Subcutaneous abdominal adipose tissue (tissue), 5 donors: Measurements from ENCODE around the gene KLHDC10.
A peak's percentile ranks its signal among the peaks of the same experiment; 100 is the strongest.

ENCODE experiments used
- H3K27ac ChIP-seq: one replicate; pipeline ENCODE4 v1.7.0; 2013; ENCODE audit warnings: low read depth, mild to moderate bottlenecking, inconsistent platforms, low read length, moderate library complexity
- H3K27me3 ChIP-seq, 5 donors: one replicate each; pipeline ENCODE4 v1.7.0; 2013; ENCODE audit warnings: low read length in 5 of 5, inconsistent platforms in 1 of 5; ENCODE audit not compliant: control insufficient read depth in 5 of 5, insufficient read depth in 4 of 5
- H3K36me3 ChIP-seq, 5 donors: one replicate each; pipeline ENCODE4 v1.7.0; 2013; ENCODE audit warnings: low read length in 5 of 5; ENCODE audit not compliant: control insufficient read depth in 5 of 5, insufficient read depth in 5 of 5
- H3K4me1 ChIP-seq, 5 donors: one replicate each; pipeline ENCODE4 v1.7.0; 2013; ENCODE audit warnings: low read length in 5 of 5, mild to moderate bottlenecking in 3 of 5, moderate library complexity in 1 of 5; ENCODE audit not compliant: control insufficient read depth in 5 of 5, insufficient read depth in 5 of 5
- H3K4me3 ChIP-seq, 5 donors: one replicate each; pipeline ENCODE4 v1.7.0; 2013; ENCODE audit warnings: low read length in 5 of 5, low read depth in 1 of 5
- H3K9ac ChIP-seq, 5 donors: one replicate each; pipeline ENCODE4 v1.7.0; 2013; ENCODE audit warnings: low read length in 5 of 5, mild to moderate bottlenecking in 4 of 5, moderate library complexity in 3 of 5
- H3K9me3 ChIP-seq, 5 donors: one replicate each; pipeline ENCODE4 v1.7.0; 2013; ENCODE audit warnings: low read length in 5 of 5; ENCODE audit not compliant: control insufficient read depth in 5 of 5
- donor health status: healthy.
- donor health status: healthy.
- donor health status: healthy.
- donor health status: healthy.
- donor health status: healthy.

KLHDC10 gene, protein sequence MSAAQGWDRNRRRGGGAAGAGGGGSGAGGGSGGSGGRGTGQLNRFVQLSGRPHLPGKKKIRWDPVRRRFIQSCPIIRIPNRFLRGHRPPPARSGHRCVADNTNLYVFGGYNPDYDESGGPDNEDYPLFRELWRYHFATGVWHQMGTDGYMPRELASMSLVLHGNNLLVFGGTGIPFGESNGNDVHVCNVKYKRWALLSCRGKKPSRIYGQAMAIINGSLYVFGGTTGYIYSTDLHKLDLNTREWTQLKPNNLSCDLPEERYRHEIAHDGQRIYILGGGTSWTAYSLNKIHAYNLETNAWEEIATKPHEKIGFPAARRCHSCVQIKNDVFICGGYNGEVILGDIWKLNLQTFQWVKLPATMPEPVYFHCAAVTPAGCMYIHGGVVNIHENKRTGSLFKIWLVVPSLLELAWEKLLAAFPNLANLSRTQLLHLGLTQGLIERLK

GRCh38 chr7:130069978-130070860 is at the start of gene KLHDC10:
KLHDC10 (plus strand) TSS chr7:130070534; CDS start chr7:130070644, 110 bp downstream.
- no peaks in the 10 kb centered on the region for H3K9me3 ChIP-seq
- H3K36me3 ChIP-seq, result peaks cover 0 to 7% (median 0%) of the 10 kb centered on the region in 5 donors
- peak within 1 kb of the TSS; percentile 89 for H3K27ac ChIP-seq
- H3K4me3 ChIP-seq, result peak within 1 kb of the TSS; percentile 86 to 96 (median 91)
- peak within 1 kb of the TSS; percentile 69 to 98 (median 80) for H3K9ac ChIP-seq
- peaks cover 0 to 54% (median 43%) of the 10 kb centered on the region in 5 donors for H3K4me1 ChIP-seq
- H3K27me3 ChIP-seq, result no peaks in the 10 kb centered on the region

GRCh38 chr7:130021105-130021834 is 49.1 kb upstream of the KLHDC10 start:
- Histone ChIP-seq H3K27ac (no peak overlapping the region), H3K36me3 (peaks cover 14 to 83% (median 70%) of the 10 kb centered on the region in 5 donors), H3K9me3 (no peaks in the 10 kb centered on the region), H3K4me3 (no peak overlapping the region), H3K27me3 (no peaks in the 10 kb centered on the region), H3K9ac (no peak overlapping the region), H3K4me1 (no peaks in the 10 kb centered on the region)

DNA sequence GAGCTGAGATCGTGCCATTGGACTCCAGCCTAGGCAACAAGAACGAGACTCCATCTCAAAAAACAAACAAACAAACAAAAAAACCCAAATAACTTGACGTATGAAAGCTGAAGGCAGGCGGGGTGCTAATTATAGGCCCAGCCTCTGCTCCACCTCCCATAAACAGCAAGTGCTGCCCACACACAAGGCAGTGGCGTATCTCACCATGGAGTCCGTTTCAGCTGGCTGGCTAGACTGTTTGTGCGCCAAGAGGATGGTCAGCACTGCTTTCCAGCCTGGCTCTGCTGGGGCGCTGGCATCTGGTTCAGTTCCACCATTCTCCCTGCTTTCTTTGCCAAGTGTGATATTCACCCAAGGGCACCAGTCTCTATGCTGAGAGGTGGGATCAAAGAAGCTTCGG is 48.2 kb upstream of the KLHDC10 start:
- Histone ChIP-seq H3K4me1 (no peaks in the 10 kb centered on the region), H3K27me3 (no peaks in the 10 kb centered on the region), H3K9me3 (no peaks in the 10 kb centered on the region), H3K27ac (no peak overlapping the region), H3K4me3 (no peak overlapping the region), H3K36me3 (peaks cover 15 to 86% (median 75%) of the 10 kb centered on the region in 5 donors), H3K9ac (no peak overlapping the region)

- H3K4me1 ChIP-seq, result no peaks in the 10 kb centered on the region
- H3K4me3 ChIP-seq, result no peak overlapping the region
- H3K27ac ChIP-seq, result no peak overlapping the region
- no peaks in the 10 kb centered on the region for H3K27me3 ChIP-seq
- H3K9me3 ChIP-seq, result no peaks in the 10 kb centered on the region
- H3K36me3 ChIP-seq, result peaks cover 15 to 90% (median 80%) of the 10 kb centered on the region in 5 donors
- no peak overlapping the region for H3K9ac ChIP-seq
These were observed 47.6 kb upstream of the KLHDC10 start for GRCh38 chr7:130022623-130023175.

GRCh38 chr7:130024390-130024789 is 45.9 kb upstream of the KLHDC10 start:
- Histone ChIP-seq H3K36me3 (peaks cover 15 to 85% (median 76%) of the 10 kb centered on the region in 5 donors), H3K9me3 (no peaks in the 10 kb centered on the region), H3K4me3 (no peak overlapping the region), H3K27me3 (no peaks in the 10 kb centered on the region), H3K27ac (no peak overlapping the region), H3K9ac (no peak overlapping the region), H3K4me1 (no peaks in the 10 kb centered on the region)

GRCh38 chr7:130032698-130033097 is 37.6 kb upstream of the KLHDC10 start:
- Histone ChIP-seq H3K36me3 (peaks cover 23 to 72% (median 48%) of the 10 kb centered on the region in 5 donors), H3K4me3 (no peak overlapping the region), H3K9me3 (no peaks in the 10 kb centered on the region), H3K9ac (no peak overlapping the region), H3K4me1 (no peaks in the 10 kb centered on the region), H3K27ac (no peak overlapping the region), H3K27me3 (no peaks in the 10 kb centered on the region)

DNA sequence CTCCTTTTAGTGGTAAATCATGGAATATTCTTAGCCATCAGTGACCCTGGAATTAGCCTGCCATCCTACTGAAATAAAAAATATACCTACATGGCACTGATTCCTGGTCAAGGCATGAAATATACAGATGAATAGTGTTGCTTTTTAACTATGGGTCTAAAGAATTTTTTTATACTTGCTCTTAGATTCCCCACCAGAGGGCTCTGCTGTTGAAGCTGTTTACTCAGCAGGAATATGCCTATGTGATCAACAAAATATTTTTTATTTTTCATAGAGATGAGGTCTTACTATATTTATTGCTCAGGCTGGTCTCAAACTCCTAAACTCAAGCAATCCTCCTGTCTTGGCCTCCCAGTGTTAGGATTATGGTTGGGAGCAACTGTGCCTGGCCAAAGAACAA is 32.6 kb upstream of the KLHDC10 start:
- H3K27ac ChIP-seq, result no peak overlapping the region

DNA sequence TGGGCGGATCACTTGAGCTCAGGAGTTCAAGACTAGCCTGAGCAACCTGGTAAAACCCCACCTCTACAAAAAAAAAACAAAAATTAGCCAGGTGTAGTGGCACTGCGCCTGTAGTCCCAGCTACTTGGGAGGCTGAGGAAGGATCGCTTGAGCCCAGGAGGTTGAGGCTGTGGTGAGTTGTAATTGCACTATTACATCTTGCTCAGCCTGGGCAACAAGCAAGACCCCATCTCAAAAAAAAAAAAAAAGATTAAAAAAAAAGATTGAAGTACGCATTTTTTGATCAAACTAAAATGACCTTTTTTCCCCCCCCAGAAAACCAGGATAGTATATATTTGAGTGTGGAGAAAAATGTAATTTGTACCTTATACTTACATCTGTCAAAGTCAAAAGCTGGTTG is 29.8 kb upstream of the KLHDC10 start:
- H3K9me3 ChIP-seq, result no peaks in the 10 kb centered on the region
- H3K4me3 ChIP-seq, result no peak overlapping the region
- H3K27ac ChIP-seq, result no peak overlapping the region
- peaks cover 18 to 83% (median 45%) of the 10 kb centered on the region in 5 donors for H3K36me3 ChIP-seq
- no peak overlapping the region for H3K9ac ChIP-seq
- peaks cover 0 to 5% (median 0%) of the 10 kb centered on the region in 5 donors for H3K4me1 ChIP-seq
- no peaks in the 10 kb centered on the region for H3K27me3 ChIP-seq

More for the DNA sequence above, 32.6 kb upstream of the KLHDC10 start:
- Histone ChIP-seq H3K9ac (no peak overlapping the region), H3K9me3 (no peaks in the 10 kb centered on the region), H3K4me1 (no peaks in the 10 kb centered on the region), H3K27me3 (no peaks in the 10 kb centered on the region), H3K4me3 (no peak overlapping the region), H3K36me3 (peaks cover 7 to 83% (median 44%) of the 10 kb centered on the region in 5 donors)

DNA sequence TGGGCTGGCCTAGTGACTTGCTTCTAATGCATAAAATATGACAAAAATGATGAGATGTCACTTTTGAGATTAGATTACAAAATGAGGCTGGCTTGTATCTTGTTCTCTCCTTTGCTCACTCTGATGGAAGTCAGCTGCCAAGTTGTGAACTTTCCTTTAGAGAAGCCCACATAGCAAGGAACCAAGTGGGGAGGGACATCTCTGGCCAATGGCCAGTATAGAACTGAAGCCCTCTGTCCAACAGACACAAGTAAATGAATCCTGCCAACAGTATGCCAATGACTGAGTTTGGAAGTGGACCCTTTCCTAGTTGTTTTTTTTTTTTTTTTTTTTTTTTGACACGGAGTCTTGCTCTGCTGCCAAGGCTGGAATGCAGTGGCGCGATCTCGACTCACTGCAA is 22.5 kb upstream of the KLHDC10 start:
- Histone ChIP-seq H3K36me3 (peaks cover 11 to 26% (median 19%) of the 10 kb centered on the region in 5 donors), H3K27ac (no peak overlapping the region), H3K9ac (no peak overlapping the region), H3K27me3 (no peaks in the 10 kb centered on the region), H3K4me1 (peaks cover 2 to 30% (median 12%) of the 10 kb centered on the region in 5 donors), H3K4me3 (no peak overlapping the region), H3K9me3 (no peaks in the 10 kb centered on the region)
